ENCODE data around the gene FAM174C. TPM values are rescaled to one million over a fixed set of nuclear protein-coding genes. Genes with fewer than 3 reads are reported as not detected.
"Not testable (repeated sequence)": the region's sequence is repeated elsewhere in the genome, so short reads cannot be mapped to it uniquely, and the experiment has no call there.

FAM174C gene
- total and polyA plus RNA-seq, 5 donors: 15.9 to 25.3 (median 17.7) TPM

- DNase-seq (no peak), ATAC-seq (no peak)
- intact Hi-C loops (cut with DNase I): no loop called here
- Histone ChIP-seq H3K4me1 (ENCODE audit: control insufficient read depth, insufficient read depth, low read length) (no peaks in the 10 kb centered on the region), H3K27me3 (ENCODE audit: control insufficient read depth, insufficient read depth) (no peaks in the 10 kb centered on the region), H3K9me3 (ENCODE audit: control insufficient read depth, low read length) (no peaks in the 10 kb centered on the region), H3K4me3 (ENCODE audit: low read length) (no peak overlapping the region), H3K27ac (ENCODE audit: low read length) (no peak overlapping the region)
- WGBS: 54% methylated on average over 21 of the region's 21 CpGs
These were observed 36.3 kb downstream of the FAM174C start for GRCh38 chr19:1311543-1312091.

- intact Hi-C loops (cut with DNase I): no loop called here
- Histone ChIP-seq H3K4me3 (ENCODE audit: low read length) (no peak overlapping the region), H3K27ac (ENCODE audit: low read length) (no peak overlapping the region), H3K4me1 (ENCODE audit: control insufficient read depth, insufficient read depth, low read length) (no peaks in the 10 kb centered on the region), H3K27me3 (ENCODE audit: control insufficient read depth, insufficient read depth) (no peaks in the 10 kb centered on the region), H3K9me3 (ENCODE audit: control insufficient read depth, low read length) (no peaks in the 10 kb centered on the region)
- DNase-seq (peak in 1 of 3 donors; percentile 52), ATAC-seq (no peak)
- WGBS: 72% methylated on average over 61 of the region's 61 CpGs
These were observed 37.7 kb downstream of the FAM174C start for GRCh38 chr19:1312767-1313694.

- Histone ChIP-seq H3K9me3 (ENCODE audit: control insufficient read depth, low read length) (no peaks in the 10 kb centered on the region), H3K4me3 (ENCODE audit: low read length) (no peak overlapping the region), H3K4me1 (ENCODE audit: control insufficient read depth, insufficient read depth, low read length) (no peaks in the 10 kb centered on the region), H3K27ac (ENCODE audit: low read length) (no peak overlapping the region), H3K27me3 (ENCODE audit: control insufficient read depth, insufficient read depth) (no peaks in the 10 kb centered on the region)
- 71% methylated on average over 32 of the region's 32 CpGs for WGBS
- no peak for ATAC-seq
- peak in 1 of 3 donors; percentile 38 for DNase-seq
- intact Hi-C loops (cut with DNase I): no loop called here
These were observed 38.6 kb downstream of the FAM174C start for GRCh38 chr19:1313695-1314613.

- intact Hi-C loops (cut with DNase I): no loop called here
- Histone ChIP-seq H3K9me3 (ENCODE audit: control insufficient read depth, low read length) (no peaks in the 10 kb centered on the region), H3K4me3 (ENCODE audit: low read length) (no peak overlapping the region), H3K27me3 (ENCODE audit: control insufficient read depth, insufficient read depth) (no peaks in the 10 kb centered on the region), H3K27ac (ENCODE audit: low read length) (no peak overlapping the region), H3K4me1 (ENCODE audit: control insufficient read depth, insufficient read depth, low read length) (no peaks in the 10 kb centered on the region)
- ATAC-seq (peak; percentile 74 to 83), DNase-seq (peak; percentile 50 to 84 (median 83))
- 10% methylated on average over 58 of the region's 58 CpGs for WGBS
These were observed 40.3 kb downstream of the FAM174C start for GRCh38 chr19:1315470-1316166.

- H3K27me3 ChIP-seq (ENCODE audit: control insufficient read depth, insufficient read depth): no peaks in the 10 kb centered on the region
- peak in 1 of 3 donors; percentile 41 for DNase-seq
These were observed 41.1 kb downstream of the FAM174C start for GRCh38 chr19:1316466-1316865.

GRCh38 chr19:1317274-1318003, 42.1 kb downstream of the FAM174C start:
- no peaks in the 10 kb centered on the region for H3K4me1 ChIP-seq (ENCODE audit: control insufficient read depth, insufficient read depth, low read length)
- no peak for ATAC-seq
- WGBS: 74% methylated on average over 17 of the region's 17 CpGs
- H3K9me3 ChIP-seq (ENCODE audit: control insufficient read depth, low read length): no peaks in the 10 kb centered on the region
- DNase-seq: peak in 1 of 3 donors; percentile 29
- H3K4me3 ChIP-seq (ENCODE audit: low read length): no peak overlapping the region
- H3K27me3 ChIP-seq (ENCODE audit: control insufficient read depth, insufficient read depth): no peaks in the 10 kb centered on the region
- intact Hi-C loops (cut with DNase I): no loop called here
- H3K27ac ChIP-seq (ENCODE audit: low read length): no peak overlapping the region

More at GRCh38 chr19:1316466-1316865, 41.1 kb downstream of the FAM174C start:
- intact Hi-C loops (cut with DNase I): no loop called here
- no peak overlapping the region for H3K4me3 ChIP-seq (ENCODE audit: low read length)
- ATAC-seq: no peak
- H3K9me3 ChIP-seq (ENCODE audit: control insufficient read depth, low read length): no peaks in the 10 kb centered on the region
- no peak overlapping the region for H3K27ac ChIP-seq (ENCODE audit: low read length)
- WGBS: 76% methylated on average over 13 of the region's 13 CpGs
- H3K4me1 ChIP-seq (ENCODE audit: control insufficient read depth, insufficient read depth, low read length): no peaks in the 10 kb centered on the region

- ATAC-seq (no peak), DNase-seq (peak in 1 of 3 donors; percentile 55)
- no peaks in the 10 kb centered on the region for H3K9me3 ChIP-seq (ENCODE audit: control insufficient read depth, low read length)
- H3K4me3 ChIP-seq (ENCODE audit: low read length): no peak overlapping the region
- no peaks in the 10 kb centered on the region for H3K27me3 ChIP-seq (ENCODE audit: control insufficient read depth, insufficient read depth)
- H3K27ac ChIP-seq (ENCODE audit: low read length): no peak overlapping the region
- H3K4me1 ChIP-seq (ENCODE audit: control insufficient read depth, insufficient read depth, low read length): no peaks in the 10 kb centered on the region
- WGBS: 41% methylated on average over 46 of the region's 46 CpGs
- intact Hi-C loops (cut with DNase I): no loop called here
These were observed 43.5 kb downstream of the FAM174C start for GRCh38 chr19:1318678-1319471.

GRCh38 chr19:1320282-1320650, 44.9 kb downstream of the FAM174C start:
- DNase-seq; H3K27me3 ChIP-seq (ENCODE audit: control insufficient read depth, insufficient read depth); ATAC-seq; H3K9me3 ChIP-seq (ENCODE audit: control insufficient read depth, low read length); H3K27ac ChIP-seq (ENCODE audit: low read length); intact Hi-C loops (cut with DNase I); H3K4me3 ChIP-seq (ENCODE audit: low read length); H3K4me1 ChIP-seq (ENCODE audit: control insufficient read depth, insufficient read depth, low read length): not testable (repeated sequence)
- 94% methylated on average over 3 of the region's 3 CpGs for WGBS

GRCh38 chr19:1321539-1321938, 46.2 kb downstream of the FAM174C start:
- Histone ChIP-seq H3K27ac (ENCODE audit: low read length) (no peak overlapping the region), H3K27me3 (ENCODE audit: control insufficient read depth, insufficient read depth) (no peaks in the 10 kb centered on the region), H3K9me3 (ENCODE audit: control insufficient read depth, low read length) (no peaks in the 10 kb centered on the region), H3K4me3 (ENCODE audit: low read length) (no peak overlapping the region), H3K4me1 (ENCODE audit: control insufficient read depth, insufficient read depth, low read length) (no peaks in the 10 kb centered on the region)
- ATAC-seq (no peak), DNase-seq (no peak)
- 81% methylated on average over 9 of the region's 9 CpGs for WGBS
- intact Hi-C loops (cut with DNase I): no loop called here

Data from right cardiac atrium (tissue), 5 donors.